ENCODE data around the gene CEP128.

CEP128 gene

DNA sequence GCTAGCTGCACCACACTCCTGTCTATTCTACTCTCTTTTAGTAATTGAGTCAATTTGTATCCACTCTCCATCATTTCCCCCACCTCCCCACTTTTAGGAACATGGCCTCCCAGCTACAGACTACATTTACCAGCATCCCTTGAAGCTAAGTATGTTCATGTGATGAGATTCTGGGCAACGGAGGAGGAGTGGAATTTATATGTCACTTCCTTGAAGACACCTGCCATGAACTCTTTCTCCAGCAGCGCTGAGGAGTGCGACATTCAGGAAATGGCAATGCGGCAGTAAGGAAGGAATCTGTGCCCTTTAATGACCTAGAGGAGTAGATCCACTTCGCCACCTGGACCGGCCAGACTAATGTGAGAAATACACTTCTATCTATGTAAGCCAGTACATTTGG, 486.5 kb downstream of the CEP128 start:
- no peak for DNase-seq

DNA sequence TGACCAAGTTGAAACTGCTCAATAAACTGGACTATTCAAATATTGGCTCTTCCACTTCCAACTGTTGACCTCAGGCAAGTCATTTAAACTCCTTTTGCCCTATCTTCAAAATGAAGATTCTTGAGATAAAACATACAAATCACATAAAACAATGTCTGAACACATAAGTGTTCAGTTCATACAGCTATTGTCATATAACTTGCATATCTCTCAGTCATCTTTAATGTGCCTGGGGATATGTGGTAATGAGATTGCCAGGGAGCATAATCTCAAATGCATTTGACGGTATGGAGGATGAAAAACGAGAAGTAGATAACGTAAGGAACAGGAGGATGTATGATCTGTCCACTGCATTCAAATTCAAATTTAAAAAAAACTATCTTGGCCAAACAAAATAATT, 493.3 kb downstream of the CEP128 start:
- DNase-seq, result no peak

DNA sequence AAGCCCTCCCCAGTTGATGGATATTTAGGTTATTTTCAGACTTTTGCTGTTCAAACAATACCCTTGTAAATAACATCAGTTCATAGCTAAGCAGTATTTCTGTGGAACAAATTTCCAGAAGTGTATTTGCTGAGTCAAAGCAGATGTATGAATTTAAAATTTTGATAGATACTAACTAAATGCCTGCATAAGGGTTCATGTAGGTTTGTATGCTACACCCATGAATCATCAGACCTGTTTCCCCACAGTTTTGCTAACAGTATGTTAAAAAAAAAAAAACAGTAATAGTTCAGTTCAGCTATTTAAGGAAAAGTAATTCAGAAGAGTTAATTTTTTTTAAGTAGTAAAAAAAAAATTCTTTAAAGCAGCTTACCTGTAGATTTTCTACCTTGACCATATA, 494.1 kb downstream of the CEP128 start:
- DNase-seq, result no peak
